ENCODE results near the gene SLC7A1. TPM values are rescaled to one million over a fixed set of nuclear protein-coding genes. Genes with fewer than 3 reads are reported as not detected.

Gene SLC7A1
- total RNA-seq, 1 donor from 2014 or later, result 14.9 TPM

GRCh38 chr13:29583073-29583785 is 12.3 kb downstream of the SLC7A1 start:
- DNase-seq (ENCODE audit: low read depth in 2 of 2), result no peak

- DNase-seq (ENCODE audit: low read depth in 2 of 2), result no peak
Measured at GRCh38 chr13:29582171-29582570, 13.3 kb downstream of the SLC7A1 start.

- DNase-seq (ENCODE audit: low read depth in 2 of 2), result no peak
Measured at GRCh38 chr13:29581666-29582065, 13.8 kb downstream of the SLC7A1 start.

GRCh38 chr13:29579094-29579493 is 16.4 kb downstream of the SLC7A1 start:
- peak; percentile 62 to 70 for DNase-seq (ENCODE audit: low read depth in 2 of 2)

GRCh38 chr13:29578300-29579085 is 17.0 kb downstream of the SLC7A1 start:
- DNase-seq (ENCODE audit: low read depth in 2 of 2), result no peak

GRCh38 chr13:29577136-29578051 is 18.1 kb downstream of the SLC7A1 start:
- no peak for DNase-seq (ENCODE audit: low read depth in 2 of 2)

GRCh38 chr13:29576581-29576980 is 18.9 kb downstream of the SLC7A1 start:
- no peak for DNase-seq (ENCODE audit: low read depth in 2 of 2)

- no peak for DNase-seq (ENCODE audit: low read depth in 2 of 2)
Measured at GRCh38 chr13:29575098-29575497, 20.4 kb downstream of the SLC7A1 start.

GRCh38 chr13:29573190-29573589 is 22.3 kb downstream of the SLC7A1 start:
- peak in 1 of 2 donors; percentile 49 for DNase-seq (ENCODE audit: low read depth in 2 of 2)

- DNase-seq (ENCODE audit: low read depth in 2 of 2), result no peak
Measured at GRCh38 chr13:29572575-29572974, 22.9 kb downstream of the SLC7A1 start.

- no peak for DNase-seq (ENCODE audit: low read depth in 2 of 2)
Measured at GRCh38 chr13:29571876-29572570, 23.5 kb downstream of the SLC7A1 start.

- no peak for DNase-seq (ENCODE audit: low read depth in 2 of 2)
Measured at GRCh38 chr13:29570051-29570654, 25.3 kb downstream of the SLC7A1 start.

- DNase-seq (ENCODE audit: low read depth in 2 of 2), result peak in 1 of 2 donors; percentile 35
Measured at GRCh38 chr13:29569253-29570050, 26.0 kb downstream of the SLC7A1 start.

GRCh38 chr13:29568731-29569130 is 26.8 kb downstream of the SLC7A1 start:
- DNase-seq (ENCODE audit: low read depth in 2 of 2), result peak in 1 of 2 donors; percentile 26

GRCh38 chr13:29567411-29567810 is 28.1 kb downstream of the SLC7A1 start:
- DNase-seq (ENCODE audit: low read depth in 2 of 2), result no peak

- no peak for DNase-seq (ENCODE audit: low read depth in 2 of 2)
Measured at GRCh38 chr13:29566206-29566605, 29.3 kb downstream of the SLC7A1 start.

- no peak for DNase-seq (ENCODE audit: low read depth in 2 of 2)
Measured at GRCh38 chr13:29564818-29565217, 30.7 kb downstream of the SLC7A1 start.

- DNase-seq (ENCODE audit: low read depth in 2 of 2), result no peak
Measured at GRCh38 chr13:29564373-29564772, 31.1 kb downstream of the SLC7A1 start.

- DNase-seq (ENCODE audit: low read depth in 2 of 2), result peak; percentile 86 to 89
Measured at GRCh38 chr13:29563941-29564340, 31.5 kb downstream of the SLC7A1 start.
